HEK293T (cell line): Measurements from ENCODE around the gene KANSL1.

Experiments
- ARNT ChIP-seq: fragments of 450-650 bp; IDR thresholded peaks from 2 replicates; pipeline ENCODE4 v1.6.1; 2017; ENCODE audit warnings: mild to moderate bottlenecking
- ELF4 ChIP-seq: fragments of 450-650 bp; IDR thresholded peaks from 2 replicates; pipeline ENCODE4 v1.6.1; 2017; ENCODE audit warnings: antibody characterized with exemption
- FOXA1 ChIP-seq: fragments of 450-650 bp; IDR thresholded peaks from 2 replicates; pipeline ENCODE4 v1.6.1; 2016; ENCODE audit warnings: mild to moderate bottlenecking
- FOXM1 ChIP-seq: fragments of 450-650 bp; IDR thresholded peaks from 2 replicates; pipeline ENCODE4 v1.6.1; 2017; ENCODE audit warnings: mild to moderate bottlenecking, borderline replicate concordance
- HDGF ChIP-seq: fragments of 450-650 bp; IDR thresholded peaks from 2 replicates; pipeline ENCODE4 v1.6.1; 2017; ENCODE audit warnings: antibody characterized with exemption, borderline replicate concordance
- L3MBTL2 ChIP-seq: fragments of 450-650 bp; conservative IDR thresholded peaks from 2 replicates; pipeline ENCODE4 v1.6.1; 2016; ENCODE audit warnings: mild to moderate bottlenecking
- NFRKB ChIP-seq: fragments of 450-650 bp; IDR thresholded peaks from 2 replicates; pipeline ENCODE4 v1.6.1; 2016; ENCODE audit warnings: mild to moderate bottlenecking, moderate library complexity
- SP1 ChIP-seq: fragments of 450-650 bp; IDR thresholded peaks from 2 replicates; pipeline ENCODE4 v1.6.1; 2017
- TARDBP ChIP-seq: fragments of 450-650 bp; IDR thresholded peaks from 2 replicates; pipeline ENCODE4 v1.6.1; 2016
- TF ChIP-seq, protein P1 (sequence below): fragments of 450-650 bp; IDR thresholded peaks from 2 replicates; pipeline ENCODE4 v1.6.1; 2016

DNA sequence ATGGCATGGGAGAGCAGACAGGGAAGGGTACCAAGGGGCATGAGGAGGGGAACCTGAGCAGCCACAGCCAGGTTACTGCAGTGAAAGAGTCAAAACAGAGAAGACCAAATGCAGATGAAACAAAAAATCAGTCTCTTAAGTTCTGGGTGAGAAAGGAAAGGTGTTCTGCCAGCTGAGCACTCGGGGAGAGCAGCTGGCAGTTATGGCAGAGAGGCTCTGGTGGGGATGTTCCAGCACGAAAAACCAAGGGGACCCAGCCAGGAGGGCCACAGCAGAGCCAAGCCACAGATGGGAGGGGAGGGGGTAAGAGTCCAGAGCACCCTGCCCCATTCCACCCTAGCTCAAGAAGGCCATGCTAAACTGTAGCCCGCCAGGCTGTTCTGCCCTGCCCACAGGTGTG, 162.5 kb downstream of the KANSL1 start:
- TF ChIP-seq SP1 = no peak
- TF ChIP-seq, protein P1, sequence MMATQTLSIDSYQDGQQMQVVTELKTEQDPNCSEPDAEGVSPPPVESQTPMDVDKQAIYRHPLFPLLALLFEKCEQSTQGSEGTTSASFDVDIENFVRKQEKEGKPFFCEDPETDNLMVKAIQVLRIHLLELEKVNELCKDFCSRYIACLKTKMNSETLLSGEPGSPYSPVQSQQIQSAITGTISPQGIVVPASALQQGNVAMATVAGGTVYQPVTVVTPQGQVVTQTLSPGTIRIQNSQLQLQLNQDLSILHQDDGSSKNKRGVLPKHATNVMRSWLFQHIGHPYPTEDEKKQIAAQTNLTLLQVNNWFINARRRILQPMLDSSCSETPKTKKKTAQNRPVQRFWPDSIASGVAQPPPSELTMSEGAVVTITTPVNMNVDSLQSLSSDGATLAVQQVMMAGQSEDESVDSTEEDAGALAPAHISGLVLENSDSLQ = no peak
- TF ChIP-seq L3MBTL2 = no peak
- no peak for TF ChIP-seq TARDBP
- no peak for TF ChIP-seq HDGF
- no peak for TF ChIP-seq ARNT
- TF ChIP-seq NFRKB = no peak
- no peak for TF ChIP-seq FOXA1
- TF ChIP-seq ELF4 = no peak
- no peak for TF ChIP-seq FOXM1
